ENCODE data around the gene STK24. TPM values are rescaled to one million over a fixed set of nuclear protein-coding genes. Genes with fewer than 3 reads are reported as not detected.
A peak's percentile ranks its signal among the peaks of the same experiment; 100 is the strongest.

The STK24 gene
- total RNA-seq, 1 donor from 2014 or later, result 19.8 TPM

DNA sequence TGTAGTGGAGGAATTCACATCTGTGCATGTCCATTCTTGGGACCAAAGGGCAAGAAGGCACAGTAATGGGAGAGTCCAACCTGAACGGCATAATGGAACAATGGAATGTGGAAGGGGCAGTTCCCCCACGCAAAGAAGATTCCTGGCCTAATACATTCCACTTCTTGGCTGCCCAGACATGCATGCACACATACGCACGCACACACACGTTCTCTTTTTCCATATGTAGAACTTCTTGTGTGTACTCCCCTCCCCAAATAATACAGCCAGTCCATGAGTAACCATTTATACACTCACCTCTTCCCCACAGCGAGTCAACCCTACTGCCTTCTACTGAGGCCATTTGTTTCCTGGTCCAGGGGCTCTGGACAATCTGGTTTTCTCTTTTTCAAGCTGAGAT lies 6.0 kb upstream of the STK24 start:
- Histone ChIP-seq H3K4me3 (ENCODE audit: low read length in 3 of 3) (no peak overlapping the region), H3K27me3 (ENCODE audit: control insufficient read depth in 3 of 3, insufficient read depth in 3 of 3, low read length in 3 of 3) (no peaks in the 10 kb centered on the region), H3K9me3 (ENCODE audit: control insufficient read depth in 3 of 3, low read length in 3 of 3) (no peaks in the 10 kb centered on the region), H3K4me1 (ENCODE audit: control insufficient read depth in 3 of 3, insufficient read depth in 3 of 3, low read length in 3 of 3) (peaks cover 2 to 10% (median 5%) of the 10 kb centered on the region in 3 donors), H3K27ac (ENCODE audit: low read depth, low read length) (no peak overlapping the region), H3K9ac (ENCODE audit: low read depth in 1 of 3, low read length in 3 of 3) (no peak overlapping the region), H3K36me3 (ENCODE audit: control insufficient read depth in 3 of 3, insufficient read depth in 3 of 3, low read length in 3 of 3) (no peaks in the 10 kb centered on the region)

DNA sequence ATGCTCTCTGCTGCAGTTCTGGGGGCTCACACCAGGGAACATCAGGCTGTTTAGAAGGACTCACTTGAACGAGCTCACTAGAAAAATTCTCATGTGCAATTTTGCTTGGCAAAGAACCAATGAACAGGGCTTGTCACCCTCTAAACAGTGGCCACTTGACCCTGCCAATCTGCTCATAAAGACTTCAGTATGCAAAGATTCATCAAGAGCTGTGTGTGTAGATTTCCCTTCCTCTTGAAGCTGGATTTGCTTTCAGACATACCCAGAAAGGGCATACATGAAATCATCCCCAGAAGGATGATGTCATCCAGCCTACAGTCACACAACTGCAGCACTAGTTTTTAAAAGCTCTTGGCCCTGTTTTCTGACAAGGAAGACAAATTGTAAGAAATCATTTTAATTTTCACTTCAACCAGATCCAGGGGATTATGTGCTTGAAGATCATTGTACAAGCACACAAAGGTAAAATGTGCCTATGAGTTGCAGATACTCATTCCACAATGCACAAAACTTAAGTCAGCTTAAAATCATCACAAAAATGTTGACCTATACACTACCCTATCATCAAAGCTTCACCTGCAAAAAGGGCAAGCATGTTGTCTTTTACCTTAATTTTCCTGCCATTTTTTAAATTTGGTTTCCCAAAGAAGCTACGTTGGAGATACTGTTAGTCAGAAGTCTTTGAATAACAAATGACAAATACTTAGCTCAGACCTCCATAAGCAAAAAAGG lies 5.2 kb upstream of the STK24 start:
- H3K9me3 ChIP-seq (ENCODE audit: control insufficient read depth in 3 of 3, low read length in 3 of 3), result no peaks in the 10 kb centered on the region
- H3K27ac ChIP-seq (ENCODE audit: low read depth, low read length), result no peak overlapping the region
- H3K27me3 ChIP-seq (ENCODE audit: control insufficient read depth in 3 of 3, insufficient read depth in 3 of 3, low read length in 3 of 3), result no peaks in the 10 kb centered on the region
- H3K9ac ChIP-seq (ENCODE audit: low read depth in 1 of 3, low read length in 3 of 3), result no peak overlapping the region
- H3K4me3 ChIP-seq (ENCODE audit: low read length in 3 of 3), result no peak overlapping the region
- no peaks in the 10 kb centered on the region for H3K36me3 ChIP-seq (ENCODE audit: control insufficient read depth in 3 of 3, insufficient read depth in 3 of 3, low read length in 3 of 3)
- peaks cover 6 to 14% (median 8%) of the 10 kb centered on the region in 3 donors for H3K4me1 ChIP-seq (ENCODE audit: control insufficient read depth in 3 of 3, insufficient read depth in 3 of 3, low read length in 3 of 3)

DNA sequence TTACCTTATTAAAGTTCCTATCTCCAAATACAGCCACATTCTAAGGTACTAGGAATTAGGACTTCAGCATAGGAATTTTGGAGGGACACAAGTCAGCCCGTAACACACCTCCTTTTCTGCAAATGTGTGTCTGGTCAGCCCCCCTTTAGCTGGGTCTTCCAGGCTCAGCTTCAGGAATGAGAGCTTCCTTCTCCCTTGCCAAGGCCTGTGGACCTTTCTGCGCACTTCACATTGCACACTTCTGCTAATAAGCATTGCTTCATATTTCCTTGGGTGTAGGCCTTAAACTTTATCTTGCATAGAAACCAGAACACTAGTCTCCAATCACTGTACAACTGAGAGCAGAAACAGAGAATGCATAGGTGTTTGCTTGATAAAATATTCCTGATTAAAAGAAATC lies 4.5 kb upstream of the STK24 start:
- H3K27ac ChIP-seq (ENCODE audit: low read depth, low read length), result no peak overlapping the region

DNA sequence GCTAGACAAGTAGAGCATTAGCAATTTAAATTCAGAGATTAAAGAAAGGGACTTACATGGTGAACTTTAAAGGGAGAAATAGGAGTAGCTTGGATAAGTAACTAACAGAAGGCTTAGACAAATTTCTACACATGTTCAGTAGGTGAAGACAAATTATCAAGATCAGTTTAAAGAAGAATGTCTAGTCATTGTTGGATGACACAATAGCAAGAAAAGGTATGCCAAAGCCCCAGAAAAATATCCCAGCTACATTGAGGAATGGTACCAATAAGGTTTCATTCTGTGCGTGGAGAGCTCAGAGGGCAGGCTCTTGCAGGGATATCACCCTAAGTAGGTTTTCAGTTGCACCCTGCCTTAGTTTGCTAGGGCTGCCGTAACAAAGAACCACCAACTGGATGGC lies 3.5 kb upstream of the STK24 start:
- Histone ChIP-seq H3K9me3 (ENCODE audit: control insufficient read depth in 3 of 3, low read length in 3 of 3) (no peaks in the 10 kb centered on the region), H3K4me1 (ENCODE audit: control insufficient read depth in 3 of 3, insufficient read depth in 3 of 3, low read length in 3 of 3) (peaks cover 9 to 13% (median 12%) of the 10 kb centered on the region in 3 donors), H3K27ac (ENCODE audit: low read depth, low read length) (no peak overlapping the region), H3K27me3 (ENCODE audit: control insufficient read depth in 3 of 3, insufficient read depth in 3 of 3, low read length in 3 of 3) (no peaks in the 10 kb centered on the region), H3K4me3 (ENCODE audit: low read length in 3 of 3) (no peak overlapping the region), H3K9ac (ENCODE audit: low read depth in 1 of 3, low read length in 3 of 3) (no peak overlapping the region), H3K36me3 (ENCODE audit: control insufficient read depth in 3 of 3, insufficient read depth in 3 of 3, low read length in 3 of 3) (no peaks in the 10 kb centered on the region)

More for the DNA sequence above, 4.5 kb upstream of the STK24 start:
- Histone ChIP-seq H3K9me3 (ENCODE audit: control insufficient read depth in 3 of 3, low read length in 3 of 3) (no peaks in the 10 kb centered on the region), H3K36me3 (ENCODE audit: control insufficient read depth in 3 of 3, insufficient read depth in 3 of 3, low read length in 3 of 3) (no peaks in the 10 kb centered on the region), H3K4me1 (ENCODE audit: control insufficient read depth in 3 of 3, insufficient read depth in 3 of 3, low read length in 3 of 3) (peaks cover 6 to 14% (median 8%) of the 10 kb centered on the region in 3 donors), H3K27me3 (ENCODE audit: control insufficient read depth in 3 of 3, insufficient read depth in 3 of 3, low read length in 3 of 3) (no peaks in the 10 kb centered on the region), H3K9ac (ENCODE audit: low read depth in 1 of 3, low read length in 3 of 3) (no peak overlapping the region), H3K4me3 (ENCODE audit: low read length in 3 of 3) (no peak overlapping the region)

DNA sequence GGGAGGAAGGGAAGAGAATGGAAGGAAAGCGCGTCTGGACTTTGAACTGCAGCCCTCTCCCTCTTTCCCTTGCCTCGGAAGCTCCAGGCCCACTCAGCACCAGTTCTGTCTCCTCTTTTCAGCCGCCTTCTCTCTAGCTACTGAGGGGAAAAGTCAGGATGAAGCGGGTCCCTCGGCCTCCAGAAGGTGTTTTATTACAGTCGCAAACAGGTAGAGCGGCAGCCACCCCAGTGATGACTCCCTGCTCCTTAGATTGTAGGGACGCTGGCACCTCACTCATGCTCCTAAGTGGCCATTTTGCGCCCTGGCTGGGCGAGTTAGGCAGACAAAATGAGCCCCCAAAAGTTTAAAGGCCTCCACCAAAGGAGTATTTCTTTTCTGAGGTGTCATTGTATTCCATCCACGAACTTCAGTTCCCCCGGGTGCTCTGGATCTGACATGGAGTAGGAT lies 954 bp upstream of the STK24 start:
- no peaks in the 10 kb centered on the region for H3K36me3 ChIP-seq (ENCODE audit: control insufficient read depth in 3 of 3, insufficient read depth in 3 of 3, low read length in 3 of 3)
- peaks cover 16 to 24% (median 18%) of the 10 kb centered on the region in 3 donors for H3K4me1 ChIP-seq (ENCODE audit: control insufficient read depth in 3 of 3, insufficient read depth in 3 of 3, low read length in 3 of 3)
- H3K4me3 ChIP-seq (ENCODE audit: low read length in 3 of 3), result peak overlapping the region; percentile 65 to 89 (median 86)
- no peaks in the 10 kb centered on the region for H3K9me3 ChIP-seq (ENCODE audit: control insufficient read depth in 3 of 3, low read length in 3 of 3)
- no peaks in the 10 kb centered on the region for H3K27me3 ChIP-seq (ENCODE audit: control insufficient read depth in 3 of 3, insufficient read depth in 3 of 3, low read length in 3 of 3)
- H3K9ac ChIP-seq (ENCODE audit: low read depth in 1 of 3, low read length in 3 of 3), result peak overlapping the region; percentile 93 to 97 (median 95)
- peak overlapping the region; percentile 86 for H3K27ac ChIP-seq (ENCODE audit: low read depth, low read length)

DNA sequence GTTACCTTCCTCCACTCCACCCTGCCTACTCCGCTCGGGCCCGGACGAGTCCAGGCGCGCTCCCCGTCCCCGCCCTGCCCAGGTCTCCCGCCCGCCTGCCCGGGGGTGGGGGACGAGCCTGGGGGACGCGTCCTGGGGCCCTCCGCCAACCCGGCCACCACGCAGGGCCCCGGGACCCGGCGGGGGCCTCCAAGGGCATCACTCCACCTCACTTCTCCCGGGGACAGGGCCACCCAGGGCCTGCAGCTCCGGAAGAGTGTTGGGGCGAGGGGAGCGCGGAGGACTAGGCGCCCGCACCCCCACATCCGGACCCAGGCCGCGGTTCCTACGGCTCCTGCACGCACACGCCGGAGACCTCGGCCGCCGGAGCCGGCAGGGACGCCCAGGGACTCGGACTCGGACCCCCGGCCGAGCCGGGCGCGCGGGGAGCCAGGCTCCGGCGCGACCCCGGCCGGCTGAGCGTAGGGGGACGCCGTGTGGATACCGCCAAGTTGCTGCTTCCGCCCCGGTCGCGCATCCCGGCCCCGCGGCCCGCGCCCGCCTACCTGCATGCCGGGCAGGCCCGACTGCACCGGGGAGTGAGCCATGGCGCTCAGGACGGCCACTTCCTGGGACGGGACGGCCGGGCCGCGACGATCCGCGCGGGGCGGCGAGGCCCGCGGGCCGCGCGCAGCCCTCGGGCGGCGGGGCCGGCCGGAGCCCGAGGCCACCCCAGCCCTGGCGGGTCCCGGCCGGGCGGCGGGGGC lies 534 bp downstream of the STK24 start:
- no peaks in the 10 kb centered on the region for H3K27me3 ChIP-seq (ENCODE audit: control insufficient read depth in 3 of 3, insufficient read depth in 3 of 3, low read length in 3 of 3)
- no peaks in the 10 kb centered on the region for H3K36me3 ChIP-seq (ENCODE audit: control insufficient read depth in 3 of 3, insufficient read depth in 3 of 3, low read length in 3 of 3)
- H3K4me3 ChIP-seq (ENCODE audit: low read length in 3 of 3), result peak overlapping the region; percentile 76 to 87 (median 76)
- H3K9me3 ChIP-seq (ENCODE audit: control insufficient read depth in 3 of 3, low read length in 3 of 3), result no peaks in the 10 kb centered on the region
- peak overlapping the region; percentile 82 for H3K27ac ChIP-seq (ENCODE audit: low read depth, low read length)
- peak overlapping the region; percentile 85 to 89 (median 87) for H3K9ac ChIP-seq (ENCODE audit: low read depth in 1 of 3, low read length in 3 of 3)
- H3K4me1 ChIP-seq (ENCODE audit: control insufficient read depth in 3 of 3, insufficient read depth in 3 of 3, low read length in 3 of 3), result peaks cover 28 to 38% (median 33%) of the 10 kb centered on the region in 3 donors

DNA sequence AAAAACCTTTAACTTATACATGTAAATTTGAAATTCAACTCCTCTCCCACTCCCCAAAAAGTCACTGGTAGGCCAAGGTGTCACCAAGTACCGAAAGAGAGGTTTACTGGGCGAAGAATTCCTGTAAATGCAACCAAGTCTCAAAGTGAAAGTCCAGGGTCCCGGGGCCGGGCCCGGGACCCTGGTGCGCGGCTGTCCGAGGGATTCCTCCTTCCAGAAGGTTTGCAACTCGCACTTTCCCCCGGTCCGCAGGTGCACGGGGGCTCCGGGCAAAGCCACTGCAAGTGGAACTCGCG lies 1.1 kb downstream of the STK24 start:
- H3K4me1 ChIP-seq (ENCODE audit: control insufficient read depth in 3 of 3, insufficient read depth in 3 of 3, low read length in 3 of 3), result peaks cover 33 to 44% (median 38%) of the 10 kb centered on the region in 3 donors
- no peaks in the 10 kb centered on the region for H3K36me3 ChIP-seq (ENCODE audit: control insufficient read depth in 3 of 3, insufficient read depth in 3 of 3, low read length in 3 of 3)
- peak overlapping the region; percentile 76 to 87 (median 76) for H3K4me3 ChIP-seq (ENCODE audit: low read length in 3 of 3)
- H3K9ac ChIP-seq (ENCODE audit: low read depth in 1 of 3, low read length in 3 of 3), result peak overlapping the region; percentile 85 to 89 (median 87)
- peak overlapping the region; percentile 82 for H3K27ac ChIP-seq (ENCODE audit: low read depth, low read length)
- H3K27me3 ChIP-seq (ENCODE audit: control insufficient read depth in 3 of 3, insufficient read depth in 3 of 3, low read length in 3 of 3), result no peaks in the 10 kb centered on the region
- no peaks in the 10 kb centered on the region for H3K9me3 ChIP-seq (ENCODE audit: control insufficient read depth in 3 of 3, low read length in 3 of 3)

DNA sequence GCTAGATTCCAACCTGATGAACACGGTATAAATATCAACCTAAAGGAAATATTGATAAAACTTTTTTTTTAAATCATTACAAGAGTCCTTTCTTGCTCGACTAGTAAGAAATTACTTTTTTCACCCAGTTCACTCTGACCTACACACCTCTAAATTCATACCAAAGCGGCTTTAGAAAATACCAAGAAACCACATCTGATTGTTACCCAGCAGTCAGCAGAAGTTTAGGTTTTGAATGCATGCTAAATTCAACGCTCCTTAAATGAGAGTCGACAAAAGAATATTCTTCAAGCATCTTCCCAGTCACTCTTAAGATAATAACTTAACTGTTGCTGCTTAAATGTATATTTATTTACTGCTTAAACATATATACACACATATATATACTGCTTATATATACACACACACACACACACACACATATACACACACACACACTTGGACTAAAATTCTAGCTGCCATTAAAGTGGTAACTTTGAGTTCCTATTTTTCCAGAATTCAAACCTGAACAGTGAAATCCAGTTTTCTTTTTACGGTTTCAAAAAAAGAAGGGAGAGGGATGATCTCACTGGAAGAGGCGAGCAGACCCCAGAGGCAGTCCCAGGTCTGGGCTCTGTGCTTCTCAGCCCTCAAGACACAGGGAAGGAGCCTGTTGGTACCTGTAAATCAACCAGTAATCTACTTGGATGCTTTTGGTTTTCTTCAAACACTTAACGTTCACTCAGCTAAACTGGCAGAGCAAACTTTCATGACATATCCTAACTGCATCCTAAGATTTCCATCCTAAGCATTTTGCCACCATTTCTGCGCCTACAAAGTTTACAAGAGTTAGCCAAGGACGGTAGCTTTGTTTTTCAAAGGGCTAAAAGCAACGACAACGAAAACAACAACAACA lies 1.7 kb downstream of the STK24 start:
- H3K4me1 ChIP-seq (ENCODE audit: control insufficient read depth in 3 of 3, insufficient read depth in 3 of 3, low read length in 3 of 3), result peaks cover 38 to 50% (median 43%) of the 10 kb centered on the region in 3 donors
- H3K4me3 ChIP-seq (ENCODE audit: low read length in 3 of 3), result peak overlapping the region; percentile 76 to 87 (median 76)
- no peaks in the 10 kb centered on the region for H3K36me3 ChIP-seq (ENCODE audit: control insufficient read depth in 3 of 3, insufficient read depth in 3 of 3, low read length in 3 of 3)
- H3K9me3 ChIP-seq (ENCODE audit: control insufficient read depth in 3 of 3, low read length in 3 of 3), result no peaks in the 10 kb centered on the region
- H3K9ac ChIP-seq (ENCODE audit: low read depth in 1 of 3, low read length in 3 of 3), result peak overlapping the region; percentile 85 to 89 (median 87)
- H3K27ac ChIP-seq (ENCODE audit: low read depth, low read length), result peak overlapping the region; percentile 82
- H3K27me3 ChIP-seq (ENCODE audit: control insufficient read depth in 3 of 3, insufficient read depth in 3 of 3, low read length in 3 of 3), result no peaks in the 10 kb centered on the region

DNA sequence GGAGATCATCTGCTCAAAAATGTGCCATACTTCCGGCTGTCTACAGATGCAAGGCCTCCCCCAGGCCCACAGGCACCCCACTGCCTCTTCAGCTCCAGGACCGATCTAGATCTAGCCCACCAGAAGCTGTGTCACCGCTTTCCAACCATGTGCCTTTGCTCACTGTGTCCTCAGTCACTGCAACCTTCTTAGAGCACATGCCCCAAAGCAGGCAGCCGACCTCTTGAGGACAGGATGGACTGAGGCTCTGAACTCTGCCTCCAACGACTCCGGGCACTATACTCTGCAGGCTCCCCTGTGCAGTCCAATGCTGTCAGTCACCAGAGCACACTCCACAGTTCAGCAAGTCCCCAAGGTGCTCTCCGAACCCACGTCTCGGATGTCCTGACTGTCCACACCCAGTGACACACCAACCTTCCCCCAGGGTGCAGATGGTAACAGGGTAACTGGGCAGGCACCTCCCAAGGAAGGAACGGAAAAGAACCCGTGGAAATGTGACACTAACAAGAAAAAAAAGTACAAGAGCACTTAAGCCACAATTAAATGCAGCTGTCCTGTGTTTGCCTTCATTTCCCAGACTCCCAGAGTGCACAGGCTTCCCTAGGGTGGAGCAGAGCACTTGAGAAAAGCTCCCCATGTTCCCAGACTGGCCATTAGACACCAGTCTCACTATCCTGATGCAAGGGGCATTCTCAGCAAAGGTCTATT lies 4.8 kb downstream of the STK24 start:
- no peaks in the 10 kb centered on the region for H3K27me3 ChIP-seq (ENCODE audit: control insufficient read depth in 3 of 3, insufficient read depth in 3 of 3, low read length in 3 of 3)
- peaks cover 42 to 47% (median 47%) of the 10 kb centered on the region in 3 donors for H3K4me1 ChIP-seq (ENCODE audit: control insufficient read depth in 3 of 3, insufficient read depth in 3 of 3, low read length in 3 of 3)
- H3K27ac ChIP-seq (ENCODE audit: low read depth, low read length), result peak overlapping the region; percentile 52
- peak overlapping the region; percentile 33 to 56 (median 38) for H3K4me3 ChIP-seq (ENCODE audit: low read length in 3 of 3)
- no peaks in the 10 kb centered on the region for H3K36me3 ChIP-seq (ENCODE audit: control insufficient read depth in 3 of 3, insufficient read depth in 3 of 3, low read length in 3 of 3)
- no peaks in the 10 kb centered on the region for H3K9me3 ChIP-seq (ENCODE audit: control insufficient read depth in 3 of 3, low read length in 3 of 3)
- H3K9ac ChIP-seq (ENCODE audit: low read depth in 1 of 3, low read length in 3 of 3), result peak overlapping the region in 2 of 3 donors; percentile 52 to 64
